ENCODE data around the gene SNAI3.

DNA sequence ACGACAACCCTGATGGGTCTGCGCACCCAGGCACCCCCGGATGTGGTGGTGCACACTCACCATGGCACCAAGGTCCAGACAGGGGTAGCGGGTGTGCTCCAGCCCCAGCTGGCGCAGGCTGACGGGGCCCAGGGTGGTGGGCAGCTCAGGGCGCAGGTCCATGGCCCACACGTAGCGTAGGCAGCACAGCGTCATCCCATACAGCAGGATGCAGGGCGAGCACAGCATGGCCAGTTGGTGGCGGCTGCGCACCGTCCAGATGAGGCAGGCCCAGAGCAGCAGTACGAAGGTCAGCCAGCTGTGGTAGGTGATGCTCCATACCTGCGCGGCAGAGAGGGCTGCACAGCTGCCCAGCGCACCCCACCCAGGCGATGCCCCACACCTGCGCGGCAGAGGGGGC is 49.8 kb upstream of the SNAI3 start:
- no peak for TF ChIP-seq POLR2A (IDR thresholded peaks at IDR 0.05; ENCODE audit: low read length)
- TF ChIP-seq GATA1 (IDR thresholded peaks at IDR 0.05; ENCODE audit: low read depth, low read length) = no peak

Measured in erythroblast (primary cell).